LoVo (cell line): ENCODE measurements around the gene BCAS3.

Experiments
- DNase-seq: peaks from one replicate; pipeline ENCODE4 v3.0.0-alpha.2; 2016; ENCODE audit warnings: low spot score

The BCAS3 gene

GRCh38 chr17:61364463-61364846 is 686.8 kb downstream of the BCAS3 start:
- no peak for DNase-seq

GRCh38 chr17:61366076-61366714 is 688.5 kb downstream of the BCAS3 start:
- no peak for DNase-seq

GRCh38 chr17:61366715-61367413 is 689.2 kb downstream of the BCAS3 start:
- DNase-seq = no peak

DNA sequence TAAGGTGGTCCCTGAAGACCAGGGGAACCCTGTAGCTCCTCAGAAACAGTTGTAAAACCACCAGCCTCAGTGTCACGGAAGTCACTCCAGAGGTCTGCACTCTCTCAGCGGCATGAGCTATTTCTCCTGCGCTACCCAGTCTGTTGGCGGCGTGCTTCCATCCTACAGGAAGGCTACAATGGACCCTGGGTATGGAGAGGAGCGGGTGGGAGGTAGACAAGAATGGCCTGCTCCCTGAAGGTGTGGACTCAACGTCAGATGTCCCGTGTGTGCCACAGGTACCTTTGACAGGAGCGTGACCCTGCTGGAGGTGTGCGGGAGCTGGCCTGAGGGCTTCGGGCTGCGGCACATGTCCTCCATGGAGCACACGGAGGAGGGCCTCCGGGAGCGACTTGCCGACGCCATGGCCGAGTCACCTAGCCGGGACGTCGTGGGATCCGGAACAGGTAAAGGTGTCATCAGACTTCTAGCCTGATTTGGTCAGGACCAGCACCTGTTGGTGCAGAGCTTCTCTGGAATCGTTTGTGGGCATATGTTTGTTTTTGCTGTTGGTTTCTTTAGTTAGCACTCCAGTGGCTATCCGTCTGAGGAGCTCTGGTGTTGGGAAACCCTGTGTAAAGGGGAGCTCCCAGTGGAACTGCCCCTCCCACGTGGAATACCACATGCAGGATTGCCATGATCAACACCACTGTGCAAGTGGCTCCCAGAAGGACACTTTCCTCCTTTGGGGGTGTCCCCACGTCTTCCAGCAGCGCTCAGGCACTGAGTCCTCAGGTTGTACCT is 690.6 kb downstream of the BCAS3 start:
- DNase-seq = no peak

DNA sequence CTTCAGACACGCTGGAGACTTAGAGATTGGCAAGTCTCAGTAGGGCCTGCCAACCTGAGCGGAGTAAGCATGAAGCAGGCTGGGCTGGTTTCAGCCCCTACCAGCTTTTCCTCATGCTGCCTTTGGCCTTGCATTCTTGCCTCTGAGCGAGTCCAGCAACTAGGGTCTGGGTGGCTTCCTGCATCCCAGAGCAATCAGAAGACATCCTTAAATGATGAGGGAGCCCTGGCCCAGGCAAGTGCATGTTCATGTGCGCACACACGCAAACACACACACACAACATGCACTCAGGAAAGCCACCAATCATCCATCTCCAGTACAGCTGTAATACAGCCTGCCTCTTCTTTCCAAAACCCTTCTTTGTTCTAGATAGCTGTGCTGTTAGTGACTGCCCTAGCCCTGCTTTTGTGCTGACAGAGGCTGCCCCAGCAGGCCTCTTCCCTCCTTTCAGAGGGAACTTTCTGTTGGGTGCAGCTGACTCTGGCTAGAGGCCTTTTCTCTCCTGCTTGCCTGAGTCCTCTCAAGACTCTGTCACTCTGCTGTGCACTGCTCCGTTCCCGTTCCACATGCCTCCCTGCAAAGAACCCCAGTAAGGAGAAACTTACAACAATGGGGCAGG is 691.3 kb downstream of the BCAS3 start:
- DNase-seq = no peak

DNA sequence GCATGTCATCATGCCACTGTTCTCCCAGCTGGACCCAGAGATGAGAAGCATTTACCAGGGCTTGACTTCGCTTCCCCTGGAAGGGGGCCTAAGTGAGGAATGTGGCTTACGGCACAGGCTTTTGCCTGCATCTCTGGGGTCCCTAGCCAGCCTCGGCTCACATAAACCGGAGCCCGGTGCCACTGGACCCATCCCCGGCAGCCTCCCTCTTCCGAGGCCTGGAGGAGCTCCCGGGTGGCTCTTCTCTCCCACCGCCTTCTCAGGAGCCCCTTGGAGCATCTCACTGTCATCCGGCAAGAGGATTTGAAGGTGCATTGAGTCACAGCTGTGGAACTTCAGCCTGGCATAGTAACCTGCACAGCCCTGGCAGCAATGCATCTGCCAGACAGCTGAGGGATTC is 692.1 kb downstream of the BCAS3 start:
- DNase-seq = no peak

DNA sequence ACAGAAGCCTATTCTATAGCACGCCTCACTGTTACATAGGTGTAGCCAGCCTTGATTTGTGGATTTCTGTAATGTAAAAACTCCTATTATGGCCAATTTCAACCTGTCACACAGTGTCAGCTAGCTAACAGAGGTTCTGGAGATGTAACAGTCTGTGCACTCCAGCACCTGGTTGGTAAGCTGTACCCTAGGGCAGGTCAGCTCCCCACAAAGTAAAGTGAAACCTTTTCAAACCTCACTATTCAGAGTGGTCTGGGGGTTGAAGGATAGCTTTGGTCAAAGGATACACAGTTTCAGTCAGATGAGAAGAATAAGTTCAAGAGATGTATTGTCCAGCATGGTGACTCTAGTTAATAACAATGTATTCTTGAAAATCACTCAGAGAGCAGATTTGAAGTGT is 693.5 kb downstream of the BCAS3 start:
- DNase-seq = no peak

- no peak for DNase-seq
Measured at GRCh38 chr17:61371606-61372005, 694.0 kb downstream of the BCAS3 start.

DNA sequence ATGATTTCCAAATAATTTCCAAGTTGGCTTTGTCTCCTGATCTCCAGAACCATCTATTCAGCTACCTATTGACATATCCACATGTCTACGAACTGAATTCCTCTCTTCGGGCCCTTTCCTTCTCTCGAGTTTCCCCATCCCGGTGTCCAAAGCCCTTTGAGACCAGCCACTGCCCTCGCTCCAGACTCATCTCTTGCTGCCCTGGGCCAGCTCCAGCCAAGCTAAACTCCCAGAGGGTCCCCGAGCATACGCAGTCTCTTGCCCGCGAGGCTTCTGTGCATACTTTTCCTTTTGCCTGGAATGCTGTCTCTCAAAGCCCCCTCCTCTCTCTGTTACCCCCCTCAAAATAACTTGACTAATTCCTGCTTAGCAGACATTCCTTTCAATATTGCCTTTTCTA is 694.8 kb downstream of the BCAS3 start:
- DNase-seq = no peak

DNA sequence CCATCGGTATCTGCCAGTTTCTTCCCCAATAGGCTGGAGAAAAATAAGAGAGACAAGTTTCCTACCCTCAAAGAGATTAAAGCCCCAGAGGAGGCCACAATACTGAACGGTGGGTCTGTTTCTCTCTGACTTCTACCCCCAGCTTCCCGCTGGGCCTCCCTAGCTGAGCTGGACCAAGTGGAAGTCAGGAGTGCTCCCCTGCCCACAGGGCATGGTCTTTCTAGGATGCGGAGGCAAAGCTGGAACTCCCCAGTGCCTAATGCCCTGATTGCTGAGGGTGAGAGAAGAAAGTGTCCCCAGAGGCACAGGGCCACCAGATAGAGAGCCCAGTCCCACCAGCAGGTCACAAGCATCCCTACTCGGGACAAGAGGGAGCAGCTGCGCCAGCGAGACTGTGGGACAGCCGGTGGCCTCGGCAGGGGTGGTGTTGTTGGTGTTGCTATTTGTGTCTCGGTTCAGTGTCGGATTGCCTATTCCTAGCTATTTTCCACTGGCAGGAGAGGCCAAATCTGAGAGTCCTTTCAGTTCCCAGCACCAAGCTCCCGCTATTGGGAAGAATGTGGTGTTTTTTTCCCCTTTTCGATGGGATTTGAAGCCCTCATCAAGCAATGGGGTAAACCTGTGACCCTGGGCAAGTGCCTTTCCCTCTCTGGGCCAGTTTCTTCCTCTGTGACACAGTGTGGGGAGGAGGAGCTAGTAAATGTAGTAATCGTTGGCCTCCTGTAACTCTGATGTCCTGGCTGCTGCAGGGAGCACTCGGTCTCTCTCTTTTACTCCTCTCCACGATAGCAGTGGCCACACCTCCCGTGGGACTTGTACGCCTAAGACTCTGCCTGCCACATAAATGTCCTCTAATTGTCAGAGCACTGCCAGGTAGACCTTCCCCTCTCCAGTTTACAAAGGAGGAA is 699.5 kb downstream of the BCAS3 start:
- DNase-seq = no peak

DNA sequence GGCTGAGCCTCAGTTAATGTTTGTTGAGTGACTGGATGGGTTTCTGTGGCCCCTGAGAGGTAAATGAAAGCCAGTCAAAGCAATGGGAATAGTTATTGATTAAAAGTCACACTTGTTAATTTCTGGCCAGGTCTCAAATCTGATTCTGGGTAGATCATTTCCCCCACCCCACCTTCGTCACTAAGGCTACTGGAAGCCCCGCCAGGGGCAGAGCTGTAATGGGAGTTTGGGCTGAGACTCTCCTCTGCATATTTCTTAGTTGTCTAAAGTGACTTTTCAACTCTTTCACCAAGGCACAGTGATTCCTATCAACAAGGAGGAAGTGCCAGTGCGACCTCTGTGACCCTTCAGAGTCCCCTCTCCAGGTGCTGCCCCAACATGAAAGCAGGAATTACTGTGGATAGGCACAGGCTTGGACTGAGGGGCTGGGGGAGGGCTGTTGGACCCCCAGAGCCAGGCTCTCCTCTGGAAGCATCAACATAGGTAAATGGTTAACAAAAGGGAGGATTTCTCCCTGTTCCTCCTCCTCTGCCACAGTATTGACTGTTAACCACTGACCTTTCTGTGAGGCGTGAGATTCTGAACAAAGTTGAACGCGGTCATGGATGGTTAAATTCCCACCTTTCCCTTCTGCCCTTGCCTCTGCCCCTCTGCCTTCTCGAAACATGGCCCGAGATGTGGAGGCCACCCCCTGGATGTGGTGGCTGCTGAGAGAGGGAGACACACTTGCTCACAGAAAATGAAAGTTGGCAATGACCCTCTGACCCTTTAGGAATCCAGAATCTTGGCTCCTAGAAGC is 701.2 kb downstream of the BCAS3 start:
- no peak for DNase-seq

DNA sequence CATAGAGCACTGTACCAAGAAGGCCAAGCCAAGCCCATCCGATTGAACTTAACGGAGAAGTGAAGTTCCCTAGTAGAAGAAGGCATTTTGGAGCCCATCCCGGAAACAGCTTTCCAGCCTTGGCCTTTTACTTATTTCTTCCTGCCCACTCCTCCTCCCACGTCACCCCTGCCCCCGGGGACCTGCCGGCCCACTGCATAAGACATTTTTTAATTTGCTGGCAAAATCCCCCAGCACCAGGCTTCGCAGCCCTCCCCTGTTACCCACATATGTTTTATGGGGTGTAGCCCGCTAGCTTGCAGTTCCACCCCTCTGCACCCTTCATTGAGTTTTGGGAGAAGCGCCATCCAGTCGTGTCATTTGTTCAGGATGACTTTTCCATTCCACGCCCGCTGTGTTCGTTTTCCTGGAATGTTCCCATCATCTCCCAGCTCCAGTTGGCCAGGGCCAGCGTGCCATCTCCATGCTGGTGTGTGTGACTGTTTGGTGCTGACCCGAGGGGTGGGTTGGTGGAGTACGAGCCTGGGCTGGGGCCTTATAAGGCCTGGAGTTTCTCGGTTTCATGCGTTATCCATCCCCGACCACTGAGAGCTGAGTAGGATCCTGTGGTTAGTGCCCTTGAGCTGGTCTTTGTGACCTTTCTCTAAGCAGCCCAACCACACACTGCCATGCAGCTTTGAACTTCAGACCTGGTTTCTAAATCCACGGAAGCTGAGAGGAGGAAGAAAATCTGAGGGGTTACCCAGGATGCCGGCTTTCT is 702.0 kb downstream of the BCAS3 start:
- no peak for DNase-seq

- DNase-seq = no peak
Measured at GRCh38 chr17:61380217-61380835, 702.7 kb downstream of the BCAS3 start.

GRCh38 chr17:61380836-61381525 is 703.3 kb downstream of the BCAS3 start:
- DNase-seq = no peak

DNA sequence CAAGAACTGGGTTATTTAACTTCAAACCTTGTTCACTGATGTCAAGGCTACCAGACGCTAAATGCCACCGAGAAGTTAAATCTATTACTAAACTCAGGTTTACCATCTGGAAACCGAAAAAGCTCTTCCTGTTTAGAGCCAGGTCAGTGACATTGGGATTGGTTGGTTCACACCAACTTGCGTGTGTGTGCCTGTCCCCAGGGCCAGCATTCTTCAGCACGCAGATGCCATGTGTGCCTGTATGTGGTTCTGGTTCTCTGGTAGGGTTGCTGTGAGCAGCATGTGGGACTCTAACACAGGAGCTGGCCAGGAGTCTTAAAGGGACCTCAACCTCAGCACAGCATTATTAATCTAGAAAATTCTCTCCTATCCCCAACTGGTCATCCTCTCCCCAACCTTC is 703.9 kb downstream of the BCAS3 start:
- DNase-seq = no peak

GRCh38 chr17:61382796-61383688 is 705.4 kb downstream of the BCAS3 start:
- DNase-seq = no peak

GRCh38 chr17:61383689-61384201 is 706.1 kb downstream of the BCAS3 start:
- DNase-seq = no peak

DNA sequence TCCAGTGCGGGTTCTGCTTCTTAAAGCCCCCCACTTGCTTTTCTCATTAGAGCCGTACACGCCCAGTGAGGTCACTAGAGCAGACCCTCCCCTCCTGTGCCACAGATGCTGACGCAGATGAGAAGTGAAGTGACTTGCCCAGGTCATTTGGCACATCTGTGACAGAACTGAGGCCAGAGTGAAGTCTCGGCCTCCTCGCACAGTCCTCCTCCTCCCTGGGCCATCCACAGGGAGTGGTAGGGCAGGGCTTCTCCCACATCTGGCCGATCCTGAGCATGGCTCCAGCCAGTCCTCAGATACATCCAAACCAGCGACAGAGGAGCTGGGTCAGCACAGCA is 706.7 kb downstream of the BCAS3 start:
- no peak for DNase-seq
